Stomach smooth muscle (tissue), 2 donors: Measurements from ENCODE around the gene DUS1L.

Experiments used
- H3K27ac ChIP-seq: one replicate; pipeline ENCODE4 v1.7.0; 2013; ENCODE audit warnings: mild to moderate bottlenecking, low read length, inconsistent platforms
- H3K27me3 ChIP-seq, 2 donors: one replicate each; pipeline ENCODE4 v1.7.0; 2013; ENCODE audit warnings: low read length in 2 of 2; ENCODE audit not compliant: insufficient read depth in 2 of 2, control insufficient read depth in 1 of 2
- H3K36me3 ChIP-seq, 2 donors: one replicate each; pipeline ENCODE4 v1.7.0; 2013; ENCODE audit warnings: low read length in 2 of 2; ENCODE audit not compliant: control insufficient read depth in 2 of 2, insufficient read depth in 2 of 2
- H3K4me1 ChIP-seq: one replicate; pipeline ENCODE4 v1.7.0; 2013; ENCODE audit warnings: low read length; ENCODE audit not compliant: control insufficient read depth, insufficient read depth
- H3K4me3 ChIP-seq, 2 donors: one replicate each; pipeline ENCODE4 v1.7.0; 2013; ENCODE audit warnings: low read length in 2 of 2
- H3K9ac ChIP-seq, 2 donors: one replicate each; pipeline ENCODE4 v1.7.0; 2013; ENCODE audit warnings: low read length in 2 of 2, mild to moderate bottlenecking in 1 of 2
- H3K9me3 ChIP-seq, 2 donors: one replicate each; pipeline ENCODE4 v1.7.0; 2013; ENCODE audit warnings: low read length in 2 of 2; ENCODE audit not compliant: control insufficient read depth in 2 of 2
- donor health status: healthy.
- donor health status: Pancreatic carcinoma.

DUS1L gene

DNA sequence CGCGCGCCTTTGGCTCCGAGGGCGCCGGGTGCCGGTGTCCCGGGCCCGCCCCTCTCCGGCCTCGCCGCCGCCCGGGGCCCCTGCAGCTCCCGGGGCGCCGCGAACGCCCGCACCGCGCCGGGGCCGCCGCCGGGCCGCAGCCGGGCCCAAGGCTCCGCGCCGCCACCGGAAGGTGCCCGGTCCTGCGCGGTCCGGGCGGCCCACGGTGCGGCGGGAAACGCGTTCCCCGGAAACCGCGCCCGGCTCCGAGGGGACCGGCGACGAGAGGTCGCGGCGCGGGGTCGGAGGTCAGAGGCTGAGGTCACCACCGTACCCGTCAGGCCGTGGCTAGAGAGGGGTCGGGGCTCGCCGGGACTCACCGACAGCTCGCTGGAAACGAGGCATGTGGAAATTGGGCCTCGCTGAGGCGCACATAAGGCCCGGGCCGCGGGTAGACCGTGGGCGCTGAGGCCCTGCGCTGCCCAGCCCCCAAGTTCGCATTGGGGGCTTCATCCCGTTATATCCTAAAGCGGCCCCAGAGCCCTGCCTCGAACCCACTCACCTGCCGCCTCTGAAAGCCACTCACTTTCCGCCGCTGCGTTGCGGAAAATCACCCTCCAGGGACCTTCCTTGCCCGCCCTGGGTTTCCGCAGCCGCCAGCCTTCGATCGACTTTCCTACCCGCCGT, at the start of gene DUS1L:
Gene DUS1L, minus strand, starts transcription at position 167 of the 666 bp plus-strand sequence. CDS start 745 bp downstream, outside the sequence.
- peak within 1 kb of the TSS; percentile 83 to 89 for H3K9ac ChIP-seq
- no peaks in the 10 kb centered on the region for H3K9me3 ChIP-seq
- H3K4me3 ChIP-seq: peak within 1 kb of the TSS; percentile 82 to 83
- H3K27me3 ChIP-seq: no peaks in the 10 kb centered on the region
- peaks cover 23% of the 10 kb centered on the region for H3K4me1 ChIP-seq
- H3K27ac ChIP-seq: peak within 1 kb of the TSS; percentile 81
- H3K36me3 ChIP-seq: peaks cover 3 to 15% of the 10 kb centered on the region in 2 donors

DNA sequence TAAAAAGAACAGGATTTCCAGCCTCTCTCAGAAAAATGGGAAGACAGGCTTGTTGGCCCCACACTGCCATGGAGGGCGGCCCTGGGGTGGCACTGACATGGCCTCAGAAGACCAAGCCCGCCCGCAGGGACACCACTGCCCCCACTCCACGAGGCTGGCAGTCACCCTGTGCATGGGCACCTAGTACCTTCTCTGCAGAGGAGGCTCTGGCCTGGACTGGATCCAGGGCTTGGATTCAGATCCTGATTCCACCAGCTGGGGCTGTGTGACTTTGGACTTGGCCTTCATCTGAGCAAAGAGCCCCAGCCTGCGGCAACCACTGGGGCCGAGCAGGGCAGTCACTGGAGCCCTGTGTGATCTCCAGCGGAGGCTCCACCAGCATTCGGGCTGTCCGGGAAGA, 49.3 kb upstream of the DUS1L start:
- Histone ChIP-seq H3K9ac (no peak overlapping the region), H3K4me3 (no peak overlapping the region), H3K27me3 (no peaks in the 10 kb centered on the region), H3K36me3 (peaks cover 0 to 9% of the 10 kb centered on the region in 2 donors), H3K4me1 (no peaks in the 10 kb centered on the region), H3K27ac (no peak overlapping the region), H3K9me3 (no peaks in the 10 kb centered on the region)

DNA sequence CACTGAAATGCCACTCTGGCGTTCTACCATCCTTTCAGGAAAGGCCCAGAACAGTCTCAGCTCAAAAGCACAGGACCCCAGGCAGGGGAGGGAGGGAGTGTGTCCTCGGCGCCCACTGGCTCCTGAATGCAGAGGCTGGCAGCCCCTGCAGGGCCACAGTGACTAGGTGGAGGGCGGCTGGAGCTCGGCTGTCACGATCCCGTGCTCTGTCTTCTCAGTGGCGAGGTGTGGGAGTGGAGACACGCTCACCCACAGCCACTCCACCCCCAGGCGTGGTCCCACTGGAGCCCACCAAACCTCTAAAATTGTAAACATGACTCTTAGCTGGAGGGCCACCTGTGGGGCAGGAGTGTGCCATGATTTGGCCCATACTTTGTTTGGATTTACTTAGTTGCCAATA, 48.8 kb upstream of the DUS1L start:
- Histone ChIP-seq H3K9me3 (no peaks in the 10 kb centered on the region), H3K36me3 (peaks cover 0 to 9% of the 10 kb centered on the region in 2 donors), H3K4me3 (no peak overlapping the region), H3K27me3 (no peaks in the 10 kb centered on the region), H3K4me1 (no peaks in the 10 kb centered on the region), H3K27ac (no peak overlapping the region), H3K9ac (no peak overlapping the region)

DNA sequence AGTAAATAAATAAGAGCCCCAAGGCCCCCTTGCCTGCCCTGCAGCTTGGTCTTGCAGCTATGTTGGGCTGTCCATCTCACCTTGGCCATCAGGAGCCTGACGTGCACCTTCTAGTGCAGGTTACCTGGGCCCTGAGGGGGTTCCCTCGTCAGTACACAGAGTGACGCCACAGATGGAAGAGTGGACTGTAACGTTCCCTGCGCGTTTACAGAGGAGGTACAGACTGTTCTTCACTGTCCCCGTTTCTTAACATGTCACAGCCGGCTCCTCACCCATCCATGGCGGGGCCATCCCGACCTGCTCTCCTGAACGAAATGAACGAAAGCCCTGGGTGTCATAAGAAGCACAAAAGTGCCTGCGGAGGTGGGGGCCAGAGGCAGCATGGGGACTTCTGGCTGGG, 48.3 kb upstream of the DUS1L start:
- no peaks in the 10 kb centered on the region for H3K27me3 ChIP-seq
- H3K9ac ChIP-seq: no peak overlapping the region
- H3K27ac ChIP-seq: no peak overlapping the region
- H3K4me3 ChIP-seq: no peak overlapping the region
- no peaks in the 10 kb centered on the region for H3K9me3 ChIP-seq
- H3K36me3 ChIP-seq: peaks cover 0 to 9% of the 10 kb centered on the region in 2 donors
- H3K4me1 ChIP-seq: no peaks in the 10 kb centered on the region

DNA sequence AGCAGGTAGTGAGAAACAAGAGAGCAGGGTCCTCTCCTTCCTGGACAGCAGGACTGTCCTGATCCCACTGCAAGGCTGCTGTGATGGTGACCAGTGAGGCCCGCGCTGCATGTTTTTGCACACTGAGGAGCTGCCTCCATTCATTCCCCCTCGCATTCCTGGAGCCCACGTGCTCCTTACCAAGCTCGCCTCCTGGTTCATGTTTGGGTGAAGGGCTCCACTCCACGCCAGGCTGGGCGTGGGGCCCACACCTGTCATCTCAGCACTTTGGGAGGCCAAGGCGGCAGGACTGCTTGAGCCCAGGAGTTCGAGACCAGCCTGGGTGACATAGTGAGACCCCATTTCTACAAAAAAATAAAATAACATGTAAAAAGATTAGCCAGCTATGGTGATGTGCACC, 47.8 kb upstream of the DUS1L start:
- H3K36me3 ChIP-seq: peaks cover 0 to 9% of the 10 kb centered on the region in 2 donors
- H3K4me1 ChIP-seq: no peaks in the 10 kb centered on the region
- H3K27me3 ChIP-seq: no peaks in the 10 kb centered on the region
- no peak overlapping the region for H3K27ac ChIP-seq
- H3K9ac ChIP-seq: no peak overlapping the region
- H3K9me3 ChIP-seq: no peaks in the 10 kb centered on the region
- no peak overlapping the region for H3K4me3 ChIP-seq

DNA sequence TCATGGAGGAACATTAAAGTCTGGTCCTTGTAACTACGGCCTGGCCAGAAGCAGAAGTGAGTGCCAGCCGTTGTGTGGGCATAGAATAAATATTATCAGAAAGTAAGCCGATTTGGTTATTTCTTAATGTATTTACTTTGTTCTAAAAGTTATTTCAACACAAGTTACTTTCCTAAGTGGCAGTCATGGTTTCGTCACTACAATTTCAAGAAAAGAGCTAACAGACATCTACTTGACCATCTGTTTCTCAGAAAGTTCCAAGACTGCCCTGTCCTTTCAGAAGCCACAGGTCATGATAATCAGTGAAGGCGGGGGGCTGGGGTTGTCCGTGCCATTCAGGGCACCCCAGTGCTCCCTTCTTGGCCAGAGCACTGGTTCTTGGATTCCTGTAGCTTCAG, 47.3 kb upstream of the DUS1L start:
- no peaks in the 10 kb centered on the region for H3K9me3 ChIP-seq
- no peaks in the 10 kb centered on the region for H3K27me3 ChIP-seq
- H3K4me1 ChIP-seq: no peaks in the 10 kb centered on the region
- H3K27ac ChIP-seq: no peak overlapping the region
- H3K36me3 ChIP-seq: peaks cover 0 to 9% of the 10 kb centered on the region in 2 donors
- no peak overlapping the region for H3K9ac ChIP-seq
- H3K4me3 ChIP-seq: no peak overlapping the region

DNA sequence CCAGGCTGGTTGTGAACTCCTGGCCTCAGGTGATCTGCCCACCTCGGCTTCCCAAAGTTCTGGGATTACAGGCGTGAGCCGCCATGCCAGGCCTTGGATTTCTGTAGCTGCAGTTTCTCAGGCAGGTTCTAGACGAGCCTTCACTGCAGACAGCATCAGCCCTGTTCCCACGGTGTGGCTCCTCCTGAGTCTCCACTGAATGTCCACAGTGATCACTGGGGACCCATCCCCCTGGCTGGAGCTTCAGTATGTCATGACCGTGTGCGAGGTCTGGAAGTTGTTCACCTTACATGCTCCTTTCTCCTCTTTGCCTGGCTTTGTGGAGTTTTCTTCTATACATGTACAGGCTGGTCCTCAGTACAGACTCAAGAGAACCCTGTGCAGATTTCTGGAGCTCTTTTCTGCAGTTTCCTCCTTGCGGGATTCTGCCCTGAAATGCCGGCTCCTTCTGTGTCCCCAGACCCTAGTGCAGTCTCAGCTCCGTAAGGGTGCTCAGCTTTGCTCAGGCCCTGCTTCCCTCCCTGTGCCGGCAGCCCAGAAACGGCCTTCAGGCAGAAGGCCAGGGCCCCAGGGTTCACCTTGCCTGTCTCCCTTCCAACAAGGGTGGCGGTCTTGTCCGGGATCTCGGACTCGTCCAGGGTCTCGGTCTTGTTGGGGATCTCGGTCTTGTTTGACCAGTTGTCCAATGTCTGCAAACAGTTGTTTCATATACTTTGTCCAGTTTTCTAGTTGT, 46.7 kb upstream of the DUS1L start:
- Histone ChIP-seq H3K9ac (no peak overlapping the region), H3K9me3 (no peaks in the 10 kb centered on the region), H3K4me1 (no peaks in the 10 kb centered on the region), H3K27ac (no peak overlapping the region), H3K27me3 (no peaks in the 10 kb centered on the region), H3K36me3 (peaks cover 0 to 9% of the 10 kb centered on the region in 2 donors), H3K4me3 (no peak overlapping the region)

DNA sequence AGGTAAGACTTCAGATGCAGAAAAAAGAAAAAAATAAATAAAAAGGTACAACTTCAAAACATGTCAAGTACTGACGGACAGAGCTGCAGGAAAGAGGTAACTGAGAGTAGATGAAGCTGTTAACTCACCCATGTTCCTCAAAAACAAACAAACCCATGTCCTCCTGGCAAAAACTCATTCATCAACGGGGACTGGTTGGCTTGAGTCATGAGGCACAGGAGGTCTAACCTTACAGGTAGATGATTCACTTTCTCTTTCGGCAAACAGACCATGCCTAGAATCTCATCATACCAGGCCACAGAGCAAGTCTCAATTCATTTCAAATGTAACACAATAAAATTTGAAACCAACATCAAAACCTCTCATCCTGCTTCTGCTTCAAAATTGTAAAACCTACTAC, 44.7 kb upstream of the DUS1L start:
- H3K27ac ChIP-seq: no peak overlapping the region
- no peaks in the 10 kb centered on the region for H3K27me3 ChIP-seq
- peaks cover 8% of the 10 kb centered on the region for H3K4me1 ChIP-seq
- H3K9ac ChIP-seq: no peak overlapping the region
- peaks cover 0 to 9% of the 10 kb centered on the region in 2 donors for H3K36me3 ChIP-seq
- H3K9me3 ChIP-seq: no peaks in the 10 kb centered on the region
- no peak overlapping the region for H3K4me3 ChIP-seq

DNA sequence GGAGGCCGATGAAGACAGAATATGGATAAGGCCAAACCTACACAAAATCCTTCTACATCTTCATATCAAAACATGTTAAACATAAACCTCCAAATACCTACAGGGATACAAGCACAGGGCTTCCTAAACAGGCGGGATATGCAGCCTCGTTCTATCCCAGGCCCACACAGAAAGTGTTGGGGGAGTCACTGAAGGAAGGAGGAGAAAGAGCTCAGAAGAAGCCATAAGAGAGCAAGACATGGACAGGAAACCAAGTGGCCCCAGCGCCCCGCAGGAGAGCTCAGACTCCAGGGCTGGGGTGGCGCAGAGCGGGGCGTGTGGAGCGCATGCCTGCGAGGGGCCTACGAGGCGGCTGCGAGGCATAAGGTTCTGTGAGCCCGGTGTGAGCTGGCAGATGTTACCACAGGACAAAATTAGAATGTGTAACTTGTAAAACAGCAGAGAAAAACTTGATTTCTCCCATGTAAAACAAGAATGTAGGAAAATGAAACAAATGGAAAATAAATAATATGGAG, 43.4 kb upstream of the DUS1L start:
- Histone ChIP-seq H3K9me3 (no peaks in the 10 kb centered on the region), H3K27me3 (no peaks in the 10 kb centered on the region), H3K36me3 (peaks cover 0 to 9% of the 10 kb centered on the region in 2 donors), H3K4me3 (no peak overlapping the region), H3K27ac (no peak overlapping the region), H3K4me1 (peaks cover 12% of the 10 kb centered on the region), H3K9ac (no peak overlapping the region)

DNA sequence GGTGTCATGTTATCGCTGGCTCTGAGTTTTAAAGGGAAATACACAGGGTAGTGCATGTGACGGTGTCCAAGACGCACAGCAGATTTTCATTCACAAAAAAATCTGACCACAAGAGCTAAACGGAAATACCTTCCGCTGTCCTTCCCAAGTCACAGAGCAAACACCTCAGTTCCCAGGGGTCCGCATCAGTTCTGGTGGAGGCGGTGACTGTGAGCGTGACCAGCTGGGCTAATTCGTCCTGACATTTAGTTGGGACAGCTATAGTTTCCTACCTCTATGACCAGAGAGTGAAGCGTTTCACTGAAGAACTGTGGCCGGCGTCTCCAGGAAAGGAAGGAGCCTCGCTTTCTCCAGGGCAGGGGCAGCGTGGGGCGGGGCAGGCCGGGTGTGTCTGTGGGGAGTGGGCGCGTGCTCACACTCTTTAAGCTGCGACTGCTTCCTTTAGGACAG, 42.9 kb upstream of the DUS1L start:
- H3K4me1 ChIP-seq: peaks cover 16% of the 10 kb centered on the region
- no peaks in the 10 kb centered on the region for H3K27me3 ChIP-seq
- no peak overlapping the region for H3K27ac ChIP-seq
- H3K9ac ChIP-seq: no peak overlapping the region
- H3K9me3 ChIP-seq: no peaks in the 10 kb centered on the region
- peaks cover 0 to 9% of the 10 kb centered on the region in 2 donors for H3K36me3 ChIP-seq
- H3K4me3 ChIP-seq: no peak overlapping the region

DNA sequence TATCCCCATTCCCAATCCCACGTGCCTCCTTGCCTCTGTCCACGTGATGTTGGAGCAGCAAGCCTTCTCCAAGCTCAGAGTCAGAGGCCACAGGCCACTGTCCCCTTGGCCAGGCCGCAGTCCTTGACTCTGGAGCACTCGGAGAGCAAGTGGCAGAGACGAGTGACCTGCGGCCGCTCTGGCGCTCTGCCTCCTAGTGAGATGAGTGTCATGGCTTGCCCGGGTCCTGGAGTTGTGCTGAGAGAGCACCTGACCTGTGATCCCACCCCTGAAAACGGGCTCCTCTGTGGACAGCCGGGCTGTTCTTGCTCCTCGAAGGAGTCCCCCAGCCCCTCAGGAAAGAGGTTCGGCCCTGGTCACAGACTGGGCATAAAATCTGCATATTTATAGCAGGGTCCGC, 42.4 kb upstream of the DUS1L start:
- H3K4me1 ChIP-seq: peaks cover 18% of the 10 kb centered on the region
- no peak overlapping the region for H3K4me3 ChIP-seq
- H3K36me3 ChIP-seq: peaks cover 0 to 6% of the 10 kb centered on the region in 2 donors
- no peaks in the 10 kb centered on the region for H3K9me3 ChIP-seq
- H3K9ac ChIP-seq: no peak overlapping the region
- no peak overlapping the region for H3K27ac ChIP-seq
- no peaks in the 10 kb centered on the region for H3K27me3 ChIP-seq
